CD4-positive, alpha-beta T cell treated with Interleukin-4 for 1 hour (primary cell): Measurements from ENCODE around the gene CERS6.

Experiments used
- DNase-seq, 2 donors: peaks; one replicate each; pipeline ENCODE4 v3.0.0-alpha.2; 2020 to 2022

CERS6 gene

GRCh38 chr2:168684921-168685599 lies 229.0 kb downstream of the CERS6 start:
- no peak for DNase-seq

- no peak for DNase-seq
These were observed 229.8 kb downstream of the CERS6 start for GRCh38 chr2:168685600-168686451.

GRCh38 chr2:168686452-168687191 lies 230.6 kb downstream of the CERS6 start:
- DNase-seq: no peak

- DNase-seq: peak; percentile 22 to 30
These were observed 231.2 kb downstream of the CERS6 start for GRCh38 chr2:168687314-168687713.

GRCh38 chr2:168690381-168690885 lies 234.4 kb downstream of the CERS6 start:
- DNase-seq: no peak

GRCh38 chr2:168691221-168691620 lies 235.1 kb downstream of the CERS6 start:
- no peak for DNase-seq

- DNase-seq: no peak
These were observed 236.2 kb downstream of the CERS6 start for GRCh38 chr2:168692132-168692744.

- DNase-seq: no peak
These were observed 238.1 kb downstream of the CERS6 start for GRCh38 chr2:168694173-168694572.

- DNase-seq: no peak
These were observed 238.8 kb downstream of the CERS6 start for GRCh38 chr2:168694866-168695265.

- DNase-seq: no peak
These were observed 241.6 kb downstream of the CERS6 start for GRCh38 chr2:168697668-168698121.

- DNase-seq: no peak
These were observed 242.9 kb downstream of the CERS6 start for GRCh38 chr2:168698969-168699368.

- DNase-seq: no peak
These were observed 243.9 kb downstream of the CERS6 start for GRCh38 chr2:168699844-168700417.

GRCh38 chr2:168700615-168701245 lies 244.7 kb downstream of the CERS6 start:
- DNase-seq: no peak

- DNase-seq: no peak
These were observed 246.5 kb downstream of the CERS6 start for GRCh38 chr2:168702579-168702978.

GRCh38 chr2:168703926-168704325 lies 247.9 kb downstream of the CERS6 start:
- DNase-seq: no peak

- DNase-seq: peak in 1 of 2 donors; percentile 9
These were observed 249.7 kb downstream of the CERS6 start for GRCh38 chr2:168705534-168706470.

- DNase-seq: no peak
These were observed 250.7 kb downstream of the CERS6 start for GRCh38 chr2:168706806-168707205.

GRCh38 chr2:168708080-168708479 lies 252.0 kb downstream of the CERS6 start:
- no peak for DNase-seq

- DNase-seq: no peak
These were observed 254.8 kb downstream of the CERS6 start for GRCh38 chr2:168710754-168711467.

- DNase-seq: no peak
These were observed 256.0 kb downstream of the CERS6 start for GRCh38 chr2:168712053-168712452.
